ENCODE results near the gene MGST1. TPM values are rescaled to one million over a fixed set of nuclear protein-coding genes. Genes with fewer than 3 reads are reported as not detected.

The MGST1 gene
- total and polyA plus RNA-seq, 4 donors = 15.1 to 152 (median 76.1) TPM

- Histone ChIP-seq H3K27ac (ENCODE audit: low read depth, low read length) (peak overlapping the region; percentile 80), H3K36me3 (ENCODE audit: control insufficient read depth, insufficient read depth, low read length) (no peaks in the 10 kb centered on the region)
These were observed 487 bp upstream of the MGST1 start for GRCh38 chr12:16346958-16347357.

GRCh38 chr12:16348435-16349130 lies 1.1 kb downstream of the MGST1 start:
- Histone ChIP-seq H3K9me3 (ENCODE audit: control insufficient read depth, insufficient read depth, low read length) (no peaks in the 10 kb centered on the region), H3K27ac (ENCODE audit: low read depth, low read length) (peak overlapping the region; percentile 80), H3K4me3 (ENCODE audit: low read depth, low read length) (peak overlapping the region; percentile 49), H3K27me3 (ENCODE audit: control insufficient read depth, insufficient read depth, low read length) (peaks cover 8% of the 10 kb centered on the region), H3K36me3 (ENCODE audit: control insufficient read depth, insufficient read depth, low read length) (no peaks in the 10 kb centered on the region), H3K4me1 (ENCODE audit: control insufficient read depth, insufficient read depth, low read length) (peaks cover 14% of the 10 kb centered on the region)
- WGBS (ENCODE audit: insufficient coverage) = 51% methylated on average over 7 of the region's 10 CpGs
- no peak for DNase-seq (ENCODE audit: low read depth in 4 of 6, low spot score in 6 of 6)

More at GRCh38 chr12:16346958-16347357, 487 bp upstream of the MGST1 start:
- no CpG with 5 or more reads among the region's 7 CpGs for WGBS (ENCODE audit: insufficient coverage)
- peaks cover 8% of the 10 kb centered on the region for H3K27me3 ChIP-seq (ENCODE audit: control insufficient read depth, insufficient read depth, low read length)
- H3K4me3 ChIP-seq (ENCODE audit: low read depth, low read length) = peak overlapping the region; percentile 49
- H3K4me1 ChIP-seq (ENCODE audit: control insufficient read depth, insufficient read depth, low read length) = peaks cover 14% of the 10 kb centered on the region
- no peak for DNase-seq (ENCODE audit: low read depth in 4 of 6, low spot score in 6 of 6)
- no peaks in the 10 kb centered on the region for H3K9me3 ChIP-seq (ENCODE audit: control insufficient read depth, insufficient read depth, low read length)

- H3K4me1 ChIP-seq (ENCODE audit: control insufficient read depth, insufficient read depth, low read length) = peaks cover 14% of the 10 kb centered on the region
- WGBS (ENCODE audit: insufficient coverage) = 43% methylated on average over 3 of the region's 3 CpGs
- peak overlapping the region; percentile 80 for H3K27ac ChIP-seq (ENCODE audit: low read depth, low read length)
- H3K36me3 ChIP-seq (ENCODE audit: control insufficient read depth, insufficient read depth, low read length) = no peaks in the 10 kb centered on the region
- peak overlapping the region; percentile 49 for H3K4me3 ChIP-seq (ENCODE audit: low read depth, low read length)
- peaks cover 8% of the 10 kb centered on the region for H3K27me3 ChIP-seq (ENCODE audit: control insufficient read depth, insufficient read depth, low read length)
- H3K9me3 ChIP-seq (ENCODE audit: control insufficient read depth, insufficient read depth, low read length) = no peaks in the 10 kb centered on the region
- no peak for DNase-seq (ENCODE audit: low read depth in 4 of 6, low spot score in 6 of 6)
These were observed 1.7 kb downstream of the MGST1 start for GRCh38 chr12:16349131-16349460.

- Histone ChIP-seq H3K4me3 (ENCODE audit: low read depth, low read length) (no peak overlapping the region), H3K27ac (ENCODE audit: low read depth, low read length) (peak overlapping the region; percentile 80), H3K9me3 (ENCODE audit: control insufficient read depth, insufficient read depth, low read length) (no peaks in the 10 kb centered on the region), H3K4me1 (ENCODE audit: control insufficient read depth, insufficient read depth, low read length) (peaks cover 14% of the 10 kb centered on the region), H3K27me3 (ENCODE audit: control insufficient read depth, insufficient read depth, low read length) (peaks cover 8% of the 10 kb centered on the region), H3K36me3 (ENCODE audit: control insufficient read depth, insufficient read depth, low read length) (no peaks in the 10 kb centered on the region)
- WGBS (ENCODE audit: insufficient coverage) = no CpG with 5 or more reads among the region's 1 CpG
- DNase-seq (ENCODE audit: low read depth in 4 of 6, low spot score in 6 of 6) = peak in 5 of 6 donors; percentile 22 to 81 (median 59)
These were observed 3.2 kb downstream of the MGST1 start for GRCh38 chr12:16350682-16351081.

- H3K27ac ChIP-seq (ENCODE audit: low read depth, low read length) = no peak overlapping the region
- H3K4me3 ChIP-seq (ENCODE audit: low read depth, low read length) = no peak overlapping the region
- H3K4me1 ChIP-seq (ENCODE audit: control insufficient read depth, insufficient read depth, low read length) = peaks cover 12% of the 10 kb centered on the region
- DNase-seq (ENCODE audit: low read depth in 4 of 6, low spot score in 6 of 6) = no peak
- H3K27me3 ChIP-seq (ENCODE audit: control insufficient read depth, insufficient read depth, low read length) = peaks cover 6% of the 10 kb centered on the region
- no peaks in the 10 kb centered on the region for H3K9me3 ChIP-seq (ENCODE audit: control insufficient read depth, insufficient read depth, low read length)
- H3K36me3 ChIP-seq (ENCODE audit: control insufficient read depth, insufficient read depth, low read length) = no peaks in the 10 kb centered on the region
- WGBS (ENCODE audit: insufficient coverage) = no CpG with 5 or more reads among the region's 1 CpG
These were observed 5.0 kb downstream of the MGST1 start for GRCh38 chr12:16352481-16352880.

GRCh38 chr12:16358878-16359277 lies 11.4 kb downstream of the MGST1 start:
- no peak overlapping the region for H3K4me3 ChIP-seq (ENCODE audit: low read depth, low read length)
- H3K27ac ChIP-seq (ENCODE audit: low read depth, low read length) = no peak overlapping the region
- H3K9me3 ChIP-seq (ENCODE audit: control insufficient read depth, insufficient read depth, low read length) = no peaks in the 10 kb centered on the region
- 94% methylated on average over 3 of the region's 4 CpGs for WGBS (ENCODE audit: insufficient coverage)
- DNase-seq (ENCODE audit: low read depth in 4 of 6, low spot score in 6 of 6) = no peak
- H3K27me3 ChIP-seq (ENCODE audit: control insufficient read depth, insufficient read depth, low read length) = no peaks in the 10 kb centered on the region
- H3K4me1 ChIP-seq (ENCODE audit: control insufficient read depth, insufficient read depth, low read length) = no peaks in the 10 kb centered on the region
- no peaks in the 10 kb centered on the region for H3K36me3 ChIP-seq (ENCODE audit: control insufficient read depth, insufficient read depth, low read length)

- Histone ChIP-seq H3K9me3 (ENCODE audit: control insufficient read depth, insufficient read depth, low read length) (no peaks in the 10 kb centered on the region), H3K27ac (ENCODE audit: low read depth, low read length) (no peak overlapping the region), H3K4me3 (ENCODE audit: low read depth, low read length) (no peak overlapping the region), H3K27me3 (ENCODE audit: control insufficient read depth, insufficient read depth, low read length) (no peaks in the 10 kb centered on the region), H3K4me1 (ENCODE audit: control insufficient read depth, insufficient read depth, low read length) (no peaks in the 10 kb centered on the region), H3K36me3 (ENCODE audit: control insufficient read depth, insufficient read depth, low read length) (no peaks in the 10 kb centered on the region)
- WGBS (ENCODE audit: insufficient coverage) = 71% methylated on average over 11 of the region's 20 CpGs
- DNase-seq (ENCODE audit: low read depth in 4 of 6, low spot score in 6 of 6) = no peak
These were observed 12.4 kb downstream of the MGST1 start for GRCh38 chr12:16359512-16360491.

- 92% methylated on average over 7 of the region's 7 CpGs for WGBS (ENCODE audit: insufficient coverage)
- H3K36me3 ChIP-seq (ENCODE audit: control insufficient read depth, insufficient read depth, low read length) = no peaks in the 10 kb centered on the region
- H3K9me3 ChIP-seq (ENCODE audit: control insufficient read depth, insufficient read depth, low read length) = no peaks in the 10 kb centered on the region
- H3K27ac ChIP-seq (ENCODE audit: low read depth, low read length) = no peak overlapping the region
- H3K27me3 ChIP-seq (ENCODE audit: control insufficient read depth, insufficient read depth, low read length) = no peaks in the 10 kb centered on the region
- no peak overlapping the region for H3K4me3 ChIP-seq (ENCODE audit: low read depth, low read length)
- no peaks in the 10 kb centered on the region for H3K4me1 ChIP-seq (ENCODE audit: control insufficient read depth, insufficient read depth, low read length)
- DNase-seq (ENCODE audit: low read depth in 4 of 6, low spot score in 6 of 6) = no peak
These were observed 13.8 kb downstream of the MGST1 start for GRCh38 chr12:16361142-16361783.

- no peaks in the 10 kb centered on the region for H3K4me1 ChIP-seq (ENCODE audit: control insufficient read depth, insufficient read depth, low read length)
- no peaks in the 10 kb centered on the region for H3K27me3 ChIP-seq (ENCODE audit: control insufficient read depth, insufficient read depth, low read length)
- no peaks in the 10 kb centered on the region for H3K9me3 ChIP-seq (ENCODE audit: control insufficient read depth, insufficient read depth, low read length)
- H3K4me3 ChIP-seq (ENCODE audit: low read depth, low read length) = no peak overlapping the region
- no peaks in the 10 kb centered on the region for H3K36me3 ChIP-seq (ENCODE audit: control insufficient read depth, insufficient read depth, low read length)
- H3K27ac ChIP-seq (ENCODE audit: low read depth, low read length) = no peak overlapping the region
- DNase-seq (ENCODE audit: low read depth in 4 of 6, low spot score in 6 of 6) = no peak
These were observed 15.1 kb downstream of the MGST1 start for GRCh38 chr12:16362550-16362949.

Measured in spinal cord (tissue), 10 donors.